Stimulated activated CD8-positive, alpha-beta memory T cell treated with anti-CD3 and anti-CD28 coated beads, Interleukin-7, amount 100 ng/mL, for 48 hours (primary cell): ENCODE measurements around the gene CARM1.

Experiments
- DNase-seq, 2 donors: peaks; one replicate each; pipeline ENCODE4 v3.0.0-alpha.2; 2020; ENCODE audit warnings: low read depth in 1 of 2; ENCODE audit errors: extremely low read depth in 1 of 2

CARM1 gene

DNA sequence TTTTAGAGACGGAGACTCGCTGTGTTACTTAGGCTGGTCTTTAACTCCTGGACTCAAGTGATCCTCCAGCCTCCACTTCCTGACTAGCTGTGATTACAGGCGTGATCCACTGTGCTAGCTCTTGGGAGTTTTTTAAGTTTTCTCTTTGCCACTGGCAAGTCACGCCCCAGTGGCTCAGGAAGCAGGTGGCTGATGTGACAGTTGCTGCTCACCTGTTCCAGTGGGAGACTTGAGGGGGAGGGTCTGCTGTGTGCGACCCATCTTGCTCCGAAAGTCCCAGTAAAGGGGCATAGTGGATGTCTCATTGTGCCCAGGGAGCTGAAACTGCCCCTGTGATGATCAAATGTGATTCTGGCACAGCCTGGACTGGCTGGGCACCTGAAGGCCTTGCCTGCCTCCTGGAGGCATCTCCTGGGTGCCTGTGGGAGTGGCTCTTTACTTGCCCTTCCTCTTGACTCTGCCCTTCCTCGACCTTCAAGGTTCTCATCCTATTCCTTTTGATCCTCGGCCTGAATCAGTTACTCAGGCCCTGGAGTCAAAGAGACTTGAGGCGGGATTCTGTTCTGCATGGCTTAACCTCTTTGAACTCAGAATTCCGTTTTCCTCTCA is 97.3 kb downstream of the CARM1 start:
- no peak for DNase-seq

DNA sequence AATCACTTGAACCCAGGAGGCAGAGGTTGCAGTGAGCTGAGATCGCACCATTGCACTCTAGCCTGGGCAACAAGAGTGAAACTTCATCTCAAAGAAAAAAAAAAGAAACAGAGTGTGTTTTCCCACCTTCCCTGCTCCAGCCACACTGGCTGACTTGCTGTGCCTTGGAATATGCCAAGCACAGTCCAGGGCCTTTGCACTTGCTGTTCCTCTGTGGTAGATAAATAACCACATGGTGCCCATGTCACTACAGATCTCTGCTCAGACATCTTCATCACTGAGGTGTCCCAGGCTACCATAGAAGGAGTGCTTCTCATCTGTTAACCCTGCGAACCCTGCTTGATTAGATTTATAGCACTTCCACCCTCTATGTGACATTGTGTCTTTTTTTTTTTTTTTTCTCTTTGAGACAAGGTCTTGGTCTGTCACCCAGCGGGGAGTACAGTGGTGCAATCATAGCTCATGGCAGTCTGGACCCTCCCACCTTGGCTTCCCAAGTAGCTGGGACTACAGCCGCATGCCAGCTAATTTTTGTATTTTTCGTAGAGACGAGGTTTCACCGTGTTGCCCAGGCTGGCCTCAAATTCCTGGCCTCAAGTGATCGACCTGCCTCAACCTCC is 99.9 kb downstream of the CARM1 start:
- DNase-seq: no peak
